Activated CD8-positive, alpha-beta memory T cell treated with anti-CD3 and anti-CD28 coated beads, Interleukin-2, amount 50 U/mL, for 24 hours (primary cell): ENCODE measurements around the gene TSHR.

Experiments used
- DNase-seq: peaks from one replicate; pipeline ENCODE4 v3.0.0-alpha.2; 2020; ENCODE audit errors: extremely low read depth

Gene TSHR

GRCh38 chr14:81177225-81177624, 221.8 kb downstream of the TSHR start:
- no peak for DNase-seq

GRCh38 chr14:81178063-81178462, 222.6 kb downstream of the TSHR start:
- no peak for DNase-seq

GRCh38 chr14:81179631-81180030, 224.2 kb downstream of the TSHR start:
- DNase-seq, result no peak

- no peak for DNase-seq
These were observed 232.6 kb downstream of the TSHR start for GRCh38 chr14:81187832-81188522.

- no peak for DNase-seq
These were observed 237.2 kb downstream of the TSHR start for GRCh38 chr14:81192594-81192993.

- no peak for DNase-seq
These were observed 238.7 kb downstream of the TSHR start for GRCh38 chr14:81193924-81194633.
